DOHH2 (cell line): ENCODE data around the gene FOXK2.
A peak's percentile ranks its signal among the peaks of the same experiment; 100 is the strongest.
"Not testable (repeated sequence)": the region's sequence is repeated elsewhere in the genome, so short reads cannot be mapped to it uniquely, and the experiment has no call there.

Source experiments
- H3F3A ChIP-seq: fragments of 200-600 bp; sonication (generic), shearing (Covaris generic); 2 replicates; pipeline ENCODE4 v1.6.0; 2016; ENCODE audit warnings: antibody characterized with exemption, mild to moderate bottlenecking; ENCODE audit not compliant: control insufficient read depth, insufficient read depth
- H3K27ac ChIP-seq: fragments of 200-600 bp; sonication (generic); 2 replicates; pipeline ENCODE4 v1.5.1; 2014; ENCODE audit warnings: low read depth, mild to moderate bottlenecking, low read length, moderate library complexity
- H3K27me3 ChIP-seq: fragments of 200-600 bp; sonication (generic); 2 replicates; pipeline ENCODE4 v1.6.1; 2014; ENCODE audit warnings: mild to moderate bottlenecking, low read length, mixed read lengths; ENCODE audit not compliant: control insufficient read depth
- H3K36me3 ChIP-seq: fragments of 200-600 bp; sonication (generic); 2 replicates; pipeline ENCODE4 v1.6.1; 2014; ENCODE audit warnings: mild to moderate bottlenecking, low read length, moderate library complexity, mixed read lengths; ENCODE audit not compliant: control insufficient read depth
- H3K4me1 ChIP-seq: fragments of 200-600 bp; sonication (generic); 2 replicates; pipeline ENCODE4 v1.6.1; 2014; ENCODE audit warnings: mild to moderate bottlenecking, low read length, mixed read lengths; ENCODE audit not compliant: control insufficient read depth
- H3K4me2 ChIP-seq: fragments of 200-600 bp; sonication (generic); 2 replicates; pipeline ENCODE4 v1.6.0; 2014; ENCODE audit warnings: mild to moderate bottlenecking, low read length, moderate library complexity
- H3K4me3 ChIP-seq: fragments of 200-600 bp; sonication (generic); 2 replicates; pipeline ENCODE4 v1.5.1; 2014; ENCODE audit warnings: mild to moderate bottlenecking, low read length, mixed read lengths
- H3K79me2 ChIP-seq: fragments of 200-600 bp; sonication (generic); 2 replicates; pipeline ENCODE4 v1.6.1; 2014; ENCODE audit warnings: mild to moderate bottlenecking, low read length, mixed read lengths; ENCODE audit not compliant: control insufficient read depth
- H3K9me2 ChIP-seq: fragments of 200-600 bp; sonication (generic); replicated peaks from 2 replicates; pipeline ENCODE4 v1.6.1; 2014; ENCODE audit warnings: mild to moderate bottlenecking, low read length, mixed read lengths; ENCODE audit not compliant: control insufficient read depth
- H3K9me3 ChIP-seq: fragments of 200-600 bp; sonication (generic); 2 replicates; pipeline ENCODE4 v1.6.1; 2014; ENCODE audit warnings: antibody characterized with exemption, low read length, mixed read lengths; ENCODE audit not compliant: control insufficient read depth, insufficient read depth
- H4K20me1 ChIP-seq: fragments of 200-600 bp; sonication (generic); 2 replicates; pipeline ENCODE4 v1.6.0; 2014; ENCODE audit warnings: low read depth, mild to moderate bottlenecking, antibody characterized with exemption, low read length, moderate library complexity; ENCODE audit not compliant: control insufficient read depth, insufficient read depth
- EZH2phosphoT487 ChIP-seq: fragments of 200-600 bp; sonication (generic); IDR thresholded peaks from 2 replicates; pipeline ENCODE4 v1.6.1; 2017; ENCODE audit warnings: borderline replicate concordance, mild to moderate bottlenecking, antibody characterized with exemption, low read length, moderate library complexity, mixed read lengths
- TF ChIP-seq, protein P1 (sequence below): fragments of 200-600 bp; sonication (generic); IDR thresholded peaks from one replicate; pipeline ENCODE4 v1.5.1; 2014; ENCODE audit warnings: antibody characterized with exemption, mild to moderate bottlenecking, low read depth, low read length; ENCODE audit not compliant: poor library complexity, severe bottlenecking

Gene FOXK2

DNA sequence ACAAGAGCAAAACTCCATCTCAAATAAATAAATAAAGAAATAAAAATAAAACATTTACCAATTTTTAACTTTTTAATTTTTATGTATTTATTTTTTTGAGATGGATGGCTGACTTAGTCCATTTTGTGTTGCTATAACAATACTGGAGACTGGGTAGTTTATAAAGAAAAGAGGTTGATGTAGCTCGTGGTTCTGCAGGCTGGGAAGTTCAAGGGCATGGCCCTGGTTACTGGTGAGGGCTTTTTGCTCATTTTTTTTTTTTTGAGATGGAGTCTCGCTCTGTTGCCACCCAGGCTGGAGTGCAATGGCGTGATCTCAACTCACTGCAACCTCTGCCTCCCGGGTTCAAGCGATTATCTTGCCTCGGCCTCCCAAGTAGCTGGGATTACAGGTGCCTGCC, 14.2 kb upstream of the FOXK2 start:
- no peak overlapping the region for H3K4me3 ChIP-seq
- no peaks in the 10 kb centered on the region; the same call in 1 of the 2 replicates for H3K9me3 ChIP-seq
- no peak overlapping the region for H3K4me2 ChIP-seq
- H3K9me2 ChIP-seq, result no peaks in the 10 kb centered on the region
- TF ChIP-seq, protein P1, sequence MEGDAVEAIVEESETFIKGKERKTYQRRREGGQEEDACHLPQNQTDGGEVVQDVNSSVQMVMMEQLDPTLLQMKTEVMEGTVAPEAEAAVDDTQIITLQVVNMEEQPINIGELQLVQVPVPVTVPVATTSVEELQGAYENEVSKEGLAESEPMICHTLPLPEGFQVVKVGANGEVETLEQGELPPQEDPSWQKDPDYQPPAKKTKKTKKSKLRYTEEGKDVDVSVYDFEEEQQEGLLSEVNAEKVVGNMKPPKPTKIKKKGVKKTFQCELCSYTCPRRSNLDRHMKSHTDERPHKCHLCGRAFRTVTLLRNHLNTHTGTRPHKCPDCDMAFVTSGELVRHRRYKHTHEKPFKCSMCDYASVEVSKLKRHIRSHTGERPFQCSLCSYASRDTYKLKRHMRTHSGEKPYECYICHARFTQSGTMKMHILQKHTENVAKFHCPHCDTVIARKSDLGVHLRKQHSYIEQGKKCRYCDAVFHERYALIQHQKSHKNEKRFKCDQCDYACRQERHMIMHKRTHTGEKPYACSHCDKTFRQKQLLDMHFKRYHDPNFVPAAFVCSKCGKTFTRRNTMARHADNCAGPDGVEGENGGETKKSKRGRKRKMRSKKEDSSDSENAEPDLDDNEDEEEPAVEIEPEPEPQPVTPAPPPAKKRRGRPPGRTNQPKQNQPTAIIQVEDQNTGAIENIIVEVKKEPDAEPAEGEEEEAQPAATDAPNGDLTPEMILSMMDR, result no peak
- no peak for TF ChIP-seq EZH2phosphoT487
- peaks cover 4% of the 10 kb centered on the region for H3F3A ChIP-seq
- H3K27me3 ChIP-seq, result peaks cover 5% of the 10 kb centered on the region; the same call in 1 of the 2 replicates
- no peaks in the 10 kb centered on the region for H4K20me1 ChIP-seq
- H3K79me2 ChIP-seq, result no peaks in the 10 kb centered on the region
- peaks cover 29% of the 10 kb centered on the region for H3K4me1 ChIP-seq
- no peak overlapping the region for H3K27ac ChIP-seq
- H3K36me3 ChIP-seq, result no peaks in the 10 kb centered on the region

DNA sequence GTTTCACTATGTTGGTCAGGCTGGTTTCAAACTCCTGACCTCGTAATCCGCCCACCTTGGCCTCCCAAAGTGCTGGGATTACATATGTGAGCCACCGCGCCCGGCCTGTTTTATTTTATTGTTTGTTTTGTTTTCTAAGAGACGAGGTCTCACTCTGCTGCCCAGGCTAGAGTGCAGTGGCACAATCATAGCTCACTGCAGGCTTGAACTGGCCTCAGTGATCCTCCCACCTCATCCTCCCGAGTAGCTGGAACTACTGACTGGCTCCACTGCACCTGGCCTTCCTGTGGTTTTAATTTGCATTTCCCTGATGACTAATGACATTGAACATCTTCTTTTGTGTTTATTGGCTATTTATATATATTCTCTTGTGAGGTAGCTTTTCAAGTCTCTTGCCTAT, 13.1 kb upstream of the FOXK2 start:
- not testable (repeated sequence) for H3K9me2 ChIP-seq, H3F3A ChIP-seq, H3K27me3 ChIP-seq, H3K36me3 ChIP-seq, H4K20me1 ChIP-seq, H3K79me2 ChIP-seq, H3K9me3 ChIP-seq
- peak overlapping the region; percentile 65 for H3K27ac ChIP-seq
- H3K4me2 ChIP-seq, result peak overlapping the region; percentile 56
- H3K4me1 ChIP-seq, result peaks cover 34% of the 10 kb centered on the region
- H3K4me3 ChIP-seq, result peak overlapping the region; percentile 51

DNA sequence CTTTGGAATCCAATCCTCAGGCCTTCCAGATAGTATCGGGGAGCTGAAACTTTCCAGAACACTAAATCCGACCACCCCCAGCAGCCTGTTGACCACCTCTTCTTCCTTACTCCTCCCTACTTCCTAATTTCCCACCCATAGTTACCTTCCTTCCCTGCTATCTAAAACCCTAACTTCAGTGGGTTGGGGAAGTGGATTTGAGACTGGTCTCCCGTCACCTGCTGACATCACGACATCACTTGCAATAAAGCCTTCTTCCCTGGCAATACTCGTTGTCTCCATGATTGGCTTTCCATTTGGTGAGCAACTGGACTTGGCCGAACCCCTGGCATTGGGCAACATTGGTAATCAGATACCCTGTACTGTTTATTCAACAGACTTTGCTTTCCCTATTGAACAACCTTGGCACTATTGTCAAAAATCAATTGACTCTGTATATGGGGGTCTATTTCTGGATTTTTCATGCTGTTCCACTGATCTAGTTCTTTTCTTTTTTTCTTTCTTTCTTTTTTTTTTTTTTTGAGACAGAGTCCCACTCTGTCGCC, 11.8 kb upstream of the FOXK2 start:
- no peak overlapping the region for H3K4me3 ChIP-seq
- no peaks in the 10 kb centered on the region for H3K9me2 ChIP-seq
- H3K9me3 ChIP-seq, result no peaks in the 10 kb centered on the region; the same call in 1 of the 2 replicates
- H3K4me2 ChIP-seq, result peak overlapping the region; percentile 56
- no peaks in the 10 kb centered on the region for H3K79me2 ChIP-seq
- peaks cover 4% of the 10 kb centered on the region for H3F3A ChIP-seq
- TF ChIP-seq EZH2phosphoT487, result no peak
- TF ChIP-seq, protein P1, result no peak
- peaks cover 5% of the 10 kb centered on the region; the same call in 1 of the 2 replicates for H3K27me3 ChIP-seq
- H3K36me3 ChIP-seq, result no peaks in the 10 kb centered on the region
- H3K4me1 ChIP-seq, result peaks cover 34% of the 10 kb centered on the region
- H3K27ac ChIP-seq, result no peak overlapping the region
- no peaks in the 10 kb centered on the region for H4K20me1 ChIP-seq

DNA sequence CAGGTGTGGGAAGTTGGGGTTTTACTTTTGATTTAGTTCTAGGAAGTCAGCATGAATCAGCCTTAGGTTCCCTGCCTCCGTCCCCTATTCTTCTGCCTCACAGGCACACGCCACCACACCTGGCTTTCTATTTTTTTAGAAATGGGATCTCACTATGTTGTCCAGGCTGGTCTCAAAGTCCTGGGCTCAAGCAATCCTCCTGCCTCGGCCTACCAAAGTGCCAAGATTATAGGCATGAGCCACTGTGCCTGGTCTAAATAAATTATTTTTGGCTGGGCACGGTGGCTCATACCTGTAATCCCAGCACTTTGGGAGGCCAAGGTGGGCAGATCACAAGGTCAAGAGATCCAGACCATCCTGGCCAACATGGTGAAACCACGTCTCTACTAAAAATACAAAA, 7.9 kb upstream of the FOXK2 start:
- H3K4me2 ChIP-seq, H3K27ac ChIP-seq, H3K9me3 ChIP-seq, H3K4me3 ChIP-seq, H3F3A ChIP-seq, H3K36me3 ChIP-seq, H3K27me3 ChIP-seq, H3K9me2 ChIP-seq, H4K20me1 ChIP-seq, H3K79me2 ChIP-seq: not testable (repeated sequence)
- peaks cover 21% of the 10 kb centered on the region for H3K4me1 ChIP-seq

DNA sequence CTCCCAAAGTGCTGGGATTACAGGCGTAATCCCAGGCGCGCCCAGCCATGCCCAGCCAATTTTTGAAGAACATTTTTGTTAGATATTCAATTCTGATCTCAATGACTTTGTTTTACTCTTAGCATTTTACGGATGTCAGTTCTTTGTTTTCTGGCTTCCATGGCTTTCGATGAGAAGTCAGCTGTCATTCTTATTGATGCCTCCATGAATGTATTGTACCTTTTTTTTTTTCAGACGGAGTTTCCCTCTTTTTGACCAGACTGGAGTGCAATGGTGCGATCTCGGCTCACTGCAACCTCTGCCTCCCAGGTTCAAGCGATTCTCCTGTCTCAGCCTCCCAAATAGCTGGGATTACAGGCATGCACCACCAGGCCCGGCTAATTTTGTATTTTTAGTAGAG, 5.7 kb upstream of the FOXK2 start:
- H3K9me2 ChIP-seq, H4K20me1 ChIP-seq, H3K9me3 ChIP-seq, H3K79me2 ChIP-seq, H3K36me3 ChIP-seq, H3K27ac ChIP-seq, H3K27me3 ChIP-seq, H3F3A ChIP-seq, H3K4me3 ChIP-seq, H3K4me2 ChIP-seq: not testable (repeated sequence)
- peaks cover 10% of the 10 kb centered on the region for H3K4me1 ChIP-seq
